Liver (tissue), 9 donors: ENCODE measurements around the gene SAMD4B. TPM values are rescaled to one million over a fixed set of nuclear protein-coding genes. Genes with fewer than 3 reads are reported as not detected.

ENCODE experiments used
- DNase-seq: peaks from one replicate; pipeline ENCODE4 v3.0.0-alpha.2; 2017; ENCODE audit warnings: low spot score
- H3K27ac ChIP-seq, 2 donors: one replicate each; pipeline ENCODE4 v1.7.0; 2013; ENCODE audit warnings: inconsistent platforms in 2 of 2, low read length in 2 of 2, control low read depth in 1 of 2, low read depth in 1 of 2, mild to moderate bottlenecking in 1 of 2
- H3K27me3 ChIP-seq, 4 donors: one replicate each; pipeline versions ENCODE4 v1.6.1 to v1.7.0; 2013; ENCODE audit warnings: low read length in 3 of 4, inconsistent platforms in 1 of 4, mild to moderate bottlenecking in 1 of 4, moderate library complexity in 1 of 4; ENCODE audit not compliant: control insufficient read depth in 4 of 4, insufficient read depth in 4 of 4
- H3K36me3 ChIP-seq, 4 donors: one replicate each; pipeline versions ENCODE4 v1.6.1 to v1.7.0; 2013; ENCODE audit warnings: low read length in 3 of 4, mild to moderate bottlenecking in 3 of 4, low read depth in 1 of 4, moderate library complexity in 1 of 4; ENCODE audit not compliant: control insufficient read depth in 4 of 4, insufficient read depth in 3 of 4
- H3K4me1 ChIP-seq, 4 donors: one replicate each; pipeline versions ENCODE4 v1.6.1 to v1.7.0; 2013; ENCODE audit warnings: low read length in 3 of 4, mild to moderate bottlenecking in 3 of 4, moderate library complexity in 1 of 4; ENCODE audit not compliant: control insufficient read depth in 4 of 4, insufficient read depth in 4 of 4
- H3K4me3 ChIP-seq, 3 donors: one replicate each; pipeline versions ENCODE4 v1.6.1 to v1.7.0; 2013; ENCODE audit warnings: low read length in 3 of 3, control low read depth in 1 of 3, low read depth in 1 of 3, mild to moderate bottlenecking in 1 of 3
- H3K9ac ChIP-seq, 2 donors: one replicate each; pipeline ENCODE4 v1.7.0; 2013; ENCODE audit warnings: low read length in 2 of 2, mild to moderate bottlenecking in 2 of 2, moderate library complexity in 2 of 2, control low read depth in 1 of 2, low read depth in 1 of 2
- H3K9me3 ChIP-seq, 4 donors: one replicate each; pipeline versions ENCODE4 v1.6.1 to v1.7.0; 2013; ENCODE audit warnings: low read length in 3 of 4; ENCODE audit not compliant: control insufficient read depth in 4 of 4
- ATF3 ChIP-seq: IDR thresholded peaks from 2 replicates; pipeline ENCODE4 v1.6.1; 2016; ENCODE audit warnings: antibody characterized with exemption
- CTCF ChIP-seq: fragments of 150-350 bp; IDR thresholded peaks from 2 replicates; pipeline ENCODE4 v1.5.1; 2017; ENCODE audit warnings: improper control_type of control experiment, low read depth, low read length; ENCODE audit not compliant: missing input control
- EGR1 ChIP-seq, 2 donors: IDR thresholded peaks; 2 replicates each; pipeline ENCODE4 v1.6.1; 2016 to 2018; ENCODE audit warnings: antibody characterized with exemption in 2 of 2, low read depth in 2 of 2
- FOXA1 ChIP-seq: IDR thresholded peaks from 2 replicates; pipeline ENCODE4 v1.6.1; 2016; ENCODE audit warnings: antibody characterized with exemption
- FOXA2 ChIP-seq: IDR thresholded peaks from 2 replicates; pipeline ENCODE4 v1.6.1; 2016; ENCODE audit warnings: antibody characterized with exemption
- GABPA ChIP-seq, 2 donors: IDR thresholded peaks in 1 of 2; conservative IDR thresholded peaks in 1 of 2; 2 replicates each; pipeline ENCODE4 v1.6.1; 2016; ENCODE audit warnings: antibody characterized with exemption in 2 of 2, mild to moderate bottlenecking in 1 of 2, moderate library complexity in 1 of 2
- HNF4A ChIP-seq, 2 donors: conservative IDR thresholded peaks; 2 replicates each; pipeline ENCODE4 v1.6.1; 2016; ENCODE audit warnings: antibody characterized with exemption in 2 of 2, mild to moderate bottlenecking in 2 of 2
- HNF4G ChIP-seq: IDR thresholded peaks from 2 replicates; pipeline ENCODE4 v1.6.1; 2016; ENCODE audit warnings: antibody characterized with exemption
- JUND ChIP-seq, 2 donors: IDR thresholded peaks; 2 replicates each; pipeline ENCODE4 v1.6.1; 2016; ENCODE audit warnings: antibody characterized with exemption in 2 of 2
- MAX ChIP-seq: IDR thresholded peaks from 2 replicates; pipeline ENCODE4 v1.6.1; 2016; ENCODE audit warnings: antibody characterized with exemption
- NR2F2 ChIP-seq: IDR thresholded peaks from 2 replicates; pipeline ENCODE4 v1.6.1; 2016; ENCODE audit warnings: antibody characterized with exemption
- RAD21 ChIP-seq, 2 donors: IDR thresholded peaks; 2 replicates each; pipeline ENCODE4 v1.6.1; 2016; ENCODE audit warnings: antibody characterized with exemption in 2 of 2, mild to moderate bottlenecking in 2 of 2
- REST ChIP-seq: IDR thresholded peaks from 2 replicates; pipeline ENCODE4 v1.6.1; 2016; ENCODE audit warnings: antibody characterized with exemption, mild to moderate bottlenecking
- RXRA ChIP-seq, 2 donors: IDR thresholded peaks; 2 replicates each; pipeline ENCODE4 v1.6.1; 2017 to 2018; ENCODE audit warnings: antibody characterized with exemption in 2 of 2, mild to moderate bottlenecking in 1 of 2
- SP1 ChIP-seq: IDR thresholded peaks from 2 replicates; pipeline ENCODE4 v1.6.1; 2018; ENCODE audit warnings: antibody characterized with exemption, mild to moderate bottlenecking
- TAF1 ChIP-seq: conservative IDR thresholded peaks from 2 replicates; pipeline ENCODE4 v1.6.1; 2016; ENCODE audit warnings: antibody characterized with exemption, mild to moderate bottlenecking
- YY1 ChIP-seq: IDR thresholded peaks from 2 replicates; pipeline ENCODE4 v1.6.1; 2016; ENCODE audit warnings: antibody characterized with exemption, mild to moderate bottlenecking
- ZBTB33 ChIP-seq: IDR thresholded peaks from 2 replicates; pipeline ENCODE4 v1.6.1; 2016; ENCODE audit warnings: antibody characterized with exemption
- WGBS: extraction: QIAGEN DNeasy Blood & Tissue Kit; methylation state at CpG from one replicate; pipeline ENCODE4 v1.1.7; 2013; 5-methylcytosine and 5-hydroxymethylcytosine counted together
- polyA plus RNA-seq, 2 donors: library from polyadenylated mRNA; stranded (reverse) in 1 of 2; unstranded in 1 of 2; fragments of 200-250 nt in 1 of 2; fragments of >200 nt in 1 of 2; fragmentation: Nextera tagmentation in 1 of 2; extraction: Ambion mirVana in 1 of 2; gene quantifications; one replicate each; pipeline versions ENCODE4 v1.2.1 to v1.2.3, GENCODE V29; 2013 to 2015
- total RNA-seq, 2 donors: library from RNA; depleted of rRNA; stranded (reverse); fragments of >200 nt; gene quantifications; one replicate each; pipeline ENCODE4 v1.2.3, GENCODE V29; 2014
- donor health status: healthy.
- donor health status: healthy.
- donor health status: healthy.
- donor health status: healthy.
- donor health status: healthy.

SAMD4B gene
- total and polyA plus RNA-seq, 4 donors, result 17.3 to 39.4 (median 30.5) TPM

- Histone ChIP-seq H3K9ac (no peak overlapping the region), H3K27me3 (no peaks in the 10 kb centered on the region), H3K9me3 (no peaks in the 10 kb centered on the region), H3K27ac (no peak overlapping the region), H3K4me3 (no peak overlapping the region), H3K4me1 (no peaks in the 10 kb centered on the region), H3K36me3 (no peaks in the 10 kb centered on the region)
- TF ChIP-seq RAD21 (IDR thresholded peaks at IDR 0.05) (no peak), RXRA (IDR thresholded peaks at IDR 0.05) (no peak), TAF1 (no peak), NR2F2 (no peak), FOXA1 (no peak), YY1 (no peak), SP1 (no peak), ATF3 (no peak), MAX (no peak), JUND (IDR thresholded peaks at IDR 0.05) (no peak), HNF4G (no peak), FOXA2 (no peak), REST (no peak), HNF4A (conservative IDR thresholded peaks at IDR 0.05) (no peak), ZBTB33 (no peak), EGR1 (IDR thresholded peaks at IDR 0.05; ENCODE audit: low read depth in 2 of 2) (no peak), GABPA (IDR thresholded peaks at IDR 0.05 in 1 of 2, conservative IDR thresholded peaks at IDR 0.05 in 1 of 2) (no peak), CTCF (no peak)
- 75% methylated on average over 4 of the region's 4 CpGs for WGBS
- DNase-seq, result no peak
Measured at GRCh38 chr19:39293394-39293793, 48.8 kb upstream of the SAMD4B start.
